Middle frontal gyrus (tissue), 1 donor: ENCODE measurements around the gene MIOS.

Experiments
- DNase-seq: peaks from one replicate; pipeline ENCODE4 v3.0.0-alpha.2; 2015; ENCODE audit warnings: low spot score; ENCODE audit errors: extremely low spot score

Gene MIOS

DNA sequence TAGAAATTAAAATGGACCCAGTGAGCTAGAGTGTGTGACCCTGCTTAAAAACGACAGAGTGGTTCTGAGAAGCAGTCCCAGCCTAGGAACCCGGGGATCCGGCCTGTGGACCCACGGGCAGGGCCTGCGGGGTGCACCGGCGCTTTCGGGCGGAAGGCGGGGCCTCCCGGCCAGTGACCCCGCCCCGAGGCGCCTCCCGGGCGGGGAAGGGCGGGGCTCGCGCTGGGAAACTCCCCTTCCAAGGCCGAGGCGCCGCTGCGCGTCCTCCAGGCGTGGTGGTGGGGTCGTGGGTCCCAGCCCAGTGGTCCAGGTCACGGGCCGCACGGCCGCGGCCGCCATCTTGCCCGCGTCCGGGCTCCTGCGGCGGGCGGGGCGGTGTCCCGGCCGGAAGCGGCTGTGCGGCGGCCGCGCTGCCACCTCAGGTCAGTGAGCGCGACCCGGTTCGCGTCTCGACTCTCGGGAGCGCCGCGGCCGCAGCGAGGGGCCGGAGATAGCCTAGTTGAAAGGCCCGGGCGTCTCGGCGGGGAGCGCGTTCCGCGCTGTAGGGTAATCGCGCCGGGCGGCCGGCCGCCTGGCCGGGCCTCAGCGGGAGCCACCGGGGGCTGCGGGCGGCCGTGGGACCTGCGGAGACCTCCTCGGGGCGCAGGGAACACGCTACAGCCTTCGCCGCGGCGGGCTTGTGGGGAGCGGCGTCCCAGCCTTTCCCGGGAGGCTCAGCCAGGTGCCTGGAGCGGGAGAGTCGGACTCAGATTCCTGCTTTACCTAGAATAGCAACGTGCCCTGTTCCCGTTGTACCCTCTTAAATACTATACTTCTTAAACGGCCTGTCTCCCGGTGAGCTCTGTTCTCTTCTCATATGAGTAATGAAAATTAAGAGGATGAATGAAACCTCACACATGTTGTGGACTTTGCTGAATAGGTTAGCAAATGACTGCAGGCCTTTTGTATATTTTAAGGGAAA lies at the start of gene MIOS:
MIOS (plus strand) TSS at position 234 of the 961 bp plus-strand sequence. CDS start 5,592 bp downstream, outside the sequence.
- peak; percentile 71 for DNase-seq

DNA sequence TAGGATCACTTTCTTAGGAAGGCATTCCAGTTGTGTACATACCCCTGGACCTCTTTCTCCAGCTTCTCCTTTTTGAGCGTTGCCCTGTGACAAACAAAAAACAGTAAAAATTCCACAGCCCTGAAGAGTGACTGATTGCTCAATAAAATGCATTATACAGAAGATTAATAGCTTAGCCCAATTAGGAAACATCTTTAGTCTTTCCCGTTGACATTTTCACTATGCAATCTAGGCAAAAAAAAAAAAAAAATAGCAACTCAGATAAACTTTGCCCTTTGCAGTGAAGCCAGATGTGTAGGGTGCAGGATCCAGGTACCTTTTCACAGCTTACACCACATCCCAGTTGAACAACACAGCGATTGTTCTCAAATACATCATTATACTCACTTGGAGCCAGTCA lies 48.9 kb upstream of the MIOS start:
- DNase-seq = no peak

DNA sequence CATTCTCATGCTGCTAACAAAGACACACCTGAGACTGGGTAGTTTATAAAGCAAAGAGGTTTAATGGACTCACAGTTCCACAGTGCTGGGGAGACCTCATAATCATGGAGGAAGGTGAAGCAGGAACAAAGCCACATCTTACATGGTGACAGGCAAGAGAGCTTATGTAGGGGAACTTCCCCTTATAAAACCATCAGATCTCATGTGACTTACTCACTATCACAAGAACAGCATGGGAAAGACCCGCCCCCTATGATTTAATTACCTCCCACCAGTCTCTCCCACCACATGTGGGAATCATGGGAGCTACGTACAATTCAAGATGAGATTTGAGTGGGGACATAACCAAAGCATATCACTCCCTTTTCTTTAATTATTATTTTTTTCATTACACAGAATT lies 47.6 kb upstream of the MIOS start:
- no peak for DNase-seq

DNA sequence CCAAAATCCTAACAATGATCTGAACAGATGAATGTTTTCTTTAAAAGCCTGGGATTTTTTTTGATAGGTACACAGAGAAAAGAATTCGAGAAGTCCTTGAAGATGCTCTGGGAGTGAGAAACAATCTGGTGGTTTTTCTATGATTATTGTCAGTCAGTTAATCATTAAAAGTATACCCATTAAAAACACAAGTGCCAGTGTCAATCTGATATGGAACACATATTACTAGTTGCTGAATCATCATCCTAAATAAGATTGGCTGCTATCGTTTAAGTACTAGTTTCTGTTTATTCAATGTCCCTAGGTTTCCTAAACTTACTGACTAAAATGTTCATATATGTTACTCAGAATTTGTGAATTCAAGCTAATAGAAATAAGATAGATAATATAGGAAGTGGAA lies 47.2 kb upstream of the MIOS start:
- DNase-seq = no peak

DNA sequence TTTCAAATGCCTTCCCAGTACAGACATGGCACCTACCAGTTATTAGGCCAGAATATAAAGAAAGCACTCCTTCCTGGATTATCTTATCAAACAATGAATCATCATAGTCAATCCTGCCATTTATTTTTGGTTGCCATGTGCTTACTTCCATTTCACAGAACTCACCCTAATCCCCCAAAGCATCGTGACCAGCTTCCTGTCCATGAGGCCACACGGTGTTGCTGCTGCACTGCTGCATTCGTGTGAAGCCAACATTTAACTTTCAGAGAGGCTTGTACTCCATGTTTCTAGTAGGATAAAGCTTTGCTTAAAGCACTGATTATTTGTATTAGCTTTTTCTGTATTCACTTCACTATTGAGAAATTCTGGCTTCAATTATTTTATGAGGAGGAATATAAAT lies 45.4 kb upstream of the MIOS start:
- DNase-seq = no peak

DNA sequence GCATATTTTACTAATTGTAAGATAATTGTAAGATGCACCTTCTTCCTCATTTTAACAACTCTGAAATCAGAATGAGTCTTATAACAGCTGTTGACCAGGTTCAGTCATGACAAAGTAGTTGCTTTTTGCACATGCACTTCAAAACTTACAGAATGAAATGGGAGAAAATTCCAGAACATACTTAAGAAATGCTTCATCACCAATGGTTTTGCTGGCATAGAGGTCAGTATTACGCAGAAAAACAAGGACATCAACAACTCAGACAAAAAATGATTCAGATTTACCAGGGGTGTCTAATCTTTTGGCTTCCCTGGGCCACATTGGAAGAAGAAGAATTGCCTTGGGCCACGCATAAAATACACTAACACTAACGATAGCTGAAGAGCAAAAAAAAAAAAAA lies 44.3 kb upstream of the MIOS start:
- DNase-seq = no peak

DNA sequence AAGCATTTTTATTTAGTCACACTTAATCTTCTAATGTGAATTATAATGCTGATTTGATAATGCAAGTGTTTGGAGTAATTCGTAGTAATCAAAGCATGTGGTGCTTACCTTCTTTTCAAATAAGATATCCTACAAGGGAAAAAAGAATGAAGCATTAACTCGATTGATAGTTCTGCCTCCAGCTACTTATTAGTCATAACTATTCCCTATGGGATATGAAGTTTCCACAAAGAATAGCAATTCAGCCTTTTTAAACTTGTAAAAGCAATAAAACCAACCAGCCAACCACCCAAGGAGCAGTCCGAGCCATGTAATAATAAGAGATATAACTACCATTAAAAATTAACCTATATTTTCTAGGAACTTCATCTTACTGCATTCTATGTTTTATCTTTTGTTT lies 42.6 kb upstream of the MIOS start:
- DNase-seq = no peak

DNA sequence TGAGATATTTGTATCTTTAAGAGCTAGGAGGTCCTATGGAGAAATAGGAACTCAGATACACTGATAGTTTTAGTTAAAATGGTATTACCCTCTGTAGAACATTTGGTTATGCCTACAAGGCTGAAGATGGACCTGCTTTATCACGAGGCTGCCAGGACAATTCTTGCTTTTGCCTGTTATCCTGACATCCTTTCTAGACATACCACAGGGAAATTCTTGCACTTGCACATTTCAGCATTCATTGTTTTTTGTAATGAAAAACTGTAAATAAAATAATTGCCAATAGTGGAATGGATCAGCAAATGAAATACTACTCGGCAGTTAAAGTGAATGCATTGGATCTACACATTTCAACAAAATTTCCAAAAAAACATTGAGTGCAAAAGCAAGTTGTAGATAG lies 40.7 kb upstream of the MIOS start:
- DNase-seq = no peak

DNA sequence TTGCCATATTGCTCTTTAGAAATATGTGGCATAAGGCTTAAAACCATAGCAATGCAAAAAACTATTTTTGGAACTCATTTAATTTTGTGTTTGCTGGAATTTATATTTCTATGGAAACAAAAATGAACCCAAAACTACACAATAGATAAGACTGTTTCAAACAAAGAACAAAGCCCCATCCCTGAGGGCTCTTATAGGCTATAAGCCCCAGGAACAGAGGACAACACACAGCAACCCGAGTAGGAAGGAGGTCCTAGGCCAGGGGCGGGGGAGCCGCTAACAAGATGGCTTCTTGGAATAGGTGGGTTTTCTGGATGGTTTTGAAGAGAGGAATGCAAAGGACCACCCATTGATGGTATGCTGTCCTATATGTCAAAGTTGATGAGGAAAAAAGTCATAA lies 39.6 kb upstream of the MIOS start:
- no peak for DNase-seq

DNA sequence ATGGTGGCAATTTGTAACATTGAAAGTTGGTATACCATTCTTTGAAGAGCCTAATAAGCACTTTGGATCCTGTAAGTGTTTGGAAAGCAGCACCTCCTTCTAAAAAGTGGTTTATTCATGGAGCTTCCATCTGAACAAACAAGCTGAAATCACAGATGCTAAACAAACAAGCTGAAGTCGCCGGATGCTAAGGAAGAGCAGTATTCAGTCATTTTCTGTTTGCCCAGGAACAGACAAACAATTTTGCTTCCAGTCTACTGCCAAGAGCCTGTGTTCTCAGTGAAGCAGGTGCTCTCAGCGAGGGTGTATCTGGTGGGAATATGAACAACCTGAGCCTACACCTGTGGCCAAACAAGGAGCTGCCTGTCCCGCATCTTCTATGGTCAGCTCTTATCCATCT lies 37.4 kb upstream of the MIOS start:
- no peak for DNase-seq

DNA sequence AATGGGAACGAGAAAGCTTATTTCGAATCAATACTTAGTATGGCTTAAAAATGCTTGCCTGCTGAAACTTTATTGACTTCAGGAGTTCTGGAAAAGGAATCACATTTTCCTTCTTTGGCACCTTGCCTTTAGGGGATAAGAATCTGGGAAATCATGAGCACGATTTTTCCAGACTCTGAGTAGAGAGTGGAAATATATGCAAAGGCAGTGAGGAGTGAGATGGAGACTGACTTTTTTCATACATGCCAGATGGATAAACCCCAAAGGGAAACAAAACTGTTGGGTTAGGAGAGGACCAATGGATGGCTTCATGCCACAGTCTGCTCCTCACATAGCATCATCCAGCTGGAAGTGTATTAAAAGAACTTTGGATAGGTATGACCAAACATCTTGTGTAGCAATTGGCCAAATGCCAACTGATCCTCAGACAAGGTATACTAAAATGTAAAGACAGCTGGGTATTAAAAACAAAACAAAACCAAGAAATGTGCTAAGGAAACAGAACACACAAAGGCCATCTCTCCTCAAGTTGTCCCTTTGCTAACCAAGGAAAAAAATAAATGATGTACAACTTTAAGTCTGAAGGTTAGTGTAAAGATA lies 32.8 kb upstream of the MIOS start:
- no peak for DNase-seq

DNA sequence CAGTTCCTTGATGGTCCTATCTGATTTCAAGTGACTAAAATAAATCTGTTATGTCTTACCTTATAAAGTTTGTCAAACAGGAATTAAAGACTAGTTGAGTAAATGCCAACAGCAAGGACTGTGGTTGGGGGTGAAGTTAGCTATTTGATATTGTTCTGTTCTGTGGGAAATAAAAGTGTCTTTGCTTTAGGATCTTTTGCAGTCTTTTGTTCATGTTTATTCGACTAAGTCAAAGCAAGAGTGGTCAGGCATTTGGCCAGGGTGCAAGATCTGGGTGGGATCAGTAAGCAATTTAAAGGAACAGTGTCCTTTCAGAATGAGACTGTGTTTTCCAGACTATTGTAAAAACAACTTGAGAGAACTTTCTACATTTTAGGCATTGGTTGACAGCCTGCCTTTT lies 31.0 kb upstream of the MIOS start, which contains the start of gene COL28A1:
COL28A1 (minus strand) TSS at position 183 of the 400 bp plus-strand sequence. CDS start 2,998 bp downstream, outside the sequence.
- no peak for DNase-seq

DNA sequence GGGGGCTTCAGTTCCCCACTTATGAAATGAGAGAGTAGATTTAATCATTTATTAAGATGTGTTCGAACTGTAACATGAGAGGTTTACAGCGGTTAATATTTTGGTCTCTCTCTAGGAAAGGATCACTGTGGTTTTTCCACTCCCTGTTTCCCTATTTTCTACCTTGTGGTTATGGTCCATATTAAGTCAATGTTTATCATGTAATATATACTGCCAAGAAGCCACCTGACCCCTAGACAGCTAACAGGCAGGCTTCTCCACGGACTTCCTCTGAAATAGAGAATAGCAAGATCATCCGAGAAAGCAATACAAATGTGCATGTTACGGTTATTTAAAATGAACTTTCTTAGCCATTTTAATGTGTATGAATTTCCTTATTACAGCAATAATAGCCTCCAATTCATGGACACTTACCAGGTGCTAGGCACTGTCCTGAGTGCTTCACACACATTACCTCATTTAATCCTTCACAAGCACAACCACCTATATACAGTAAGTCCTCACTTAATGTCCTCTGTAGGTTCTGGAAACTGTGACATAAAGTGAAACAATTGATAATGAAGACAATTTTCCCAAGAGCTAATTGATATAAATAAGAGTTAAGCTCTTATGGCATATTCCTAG lies 30.2 kb upstream of the MIOS start:
- no peak for DNase-seq

DNA sequence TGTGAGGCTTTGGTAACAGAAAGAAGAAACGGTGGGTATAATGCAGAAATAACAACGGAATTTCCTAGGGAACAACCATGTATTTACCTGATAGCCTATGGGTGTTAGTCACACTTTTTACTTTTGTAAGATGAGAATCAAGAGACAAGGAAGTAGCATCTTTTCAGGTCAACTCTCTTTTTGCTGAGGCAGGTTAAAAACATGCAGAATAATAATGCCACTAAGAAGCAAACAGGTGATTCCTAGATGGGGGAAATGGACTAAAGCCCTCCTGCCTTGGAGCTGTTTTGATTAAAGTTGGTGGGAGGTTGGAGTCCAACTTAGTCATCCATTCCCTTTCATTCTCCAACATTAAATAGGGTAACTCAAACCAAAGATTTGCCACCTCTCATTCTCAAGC lies 29.0 kb upstream of the MIOS start:
- no peak for DNase-seq

DNA sequence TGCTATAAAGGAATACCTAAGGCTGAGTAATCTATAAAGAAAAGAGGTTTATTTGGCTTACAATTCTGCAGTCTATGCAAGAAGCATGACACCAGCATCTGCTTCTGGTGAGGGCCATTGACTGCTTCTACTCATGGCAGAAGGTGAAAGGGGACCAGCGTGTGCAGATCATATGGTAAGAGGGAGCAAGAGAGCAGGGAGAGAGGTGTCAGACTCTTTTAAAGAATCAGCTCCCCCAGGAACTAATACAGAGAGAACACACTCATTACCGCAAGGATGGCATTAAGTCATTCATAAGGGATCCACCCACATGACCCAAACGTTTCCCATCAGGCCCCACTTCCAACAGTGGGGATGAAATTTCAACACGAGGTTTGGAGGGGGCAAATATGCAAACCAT lies 27.5 kb upstream of the MIOS start:
- DNase-seq = no peak

DNA sequence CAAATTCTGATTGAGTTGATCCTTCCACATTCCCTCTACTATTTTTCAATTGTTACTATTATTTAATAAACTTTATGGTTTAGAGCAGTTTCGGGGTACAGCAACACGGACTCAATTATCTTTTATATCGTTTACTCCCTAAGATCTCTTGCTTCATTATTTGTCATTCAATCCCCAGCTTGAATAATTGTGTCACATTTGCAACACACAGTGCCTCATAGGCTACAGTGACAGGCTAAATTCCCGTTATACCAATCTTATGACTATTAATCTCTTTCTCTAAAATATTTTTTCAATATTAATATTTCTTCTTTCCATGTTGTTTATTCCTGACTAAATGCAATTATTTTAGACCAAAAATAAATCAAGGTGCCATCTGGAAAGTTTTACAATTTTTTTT lies 27.0 kb upstream of the MIOS start:
- DNase-seq = no peak

DNA sequence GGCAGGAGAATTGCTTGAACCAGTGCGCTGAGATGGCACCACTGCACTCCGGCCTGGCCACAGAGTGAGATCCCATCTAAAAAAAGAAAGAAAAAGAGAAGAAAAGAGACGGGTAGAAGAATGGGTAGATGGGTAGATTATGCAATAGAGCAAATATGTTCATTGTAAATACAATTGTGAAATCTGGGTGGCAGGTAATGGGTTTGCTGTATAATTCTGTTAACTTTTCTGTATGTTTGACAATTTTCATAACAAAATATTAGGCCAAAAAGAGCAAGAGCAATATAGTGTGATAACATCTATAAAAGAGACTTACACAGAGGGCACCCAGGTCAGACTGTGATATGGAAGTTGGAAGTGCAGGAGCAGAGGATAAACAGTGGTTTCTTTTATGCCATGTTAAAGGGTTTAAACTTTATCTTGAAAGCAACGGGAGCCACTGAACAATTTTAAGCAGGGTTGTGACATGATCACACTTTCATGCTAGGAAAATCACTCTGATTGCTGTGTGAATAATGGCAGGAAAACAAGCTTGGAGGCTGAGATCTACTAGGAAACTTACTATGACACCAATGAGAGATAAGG lies 24.3 kb upstream of the MIOS start:
- no peak for DNase-seq

DNA sequence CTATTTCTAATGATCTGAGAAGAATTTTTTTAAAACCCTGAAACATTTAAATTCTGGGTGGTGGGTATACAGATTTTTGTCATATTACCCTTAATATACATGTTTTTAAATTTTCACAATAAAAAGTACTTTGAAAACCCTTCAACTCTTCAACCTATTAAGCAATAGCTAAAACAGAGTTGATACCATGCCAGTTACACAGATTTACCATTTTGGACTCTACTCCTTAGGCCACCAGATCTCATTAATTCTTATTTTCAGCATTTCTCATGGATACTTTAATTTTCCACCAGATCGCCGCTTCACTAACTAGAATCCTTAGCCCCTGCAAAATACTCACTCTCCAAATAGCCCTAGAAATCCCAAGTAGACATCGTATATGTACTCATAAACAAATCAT lies 18.3 kb upstream of the MIOS start:
- DNase-seq = no peak

DNA sequence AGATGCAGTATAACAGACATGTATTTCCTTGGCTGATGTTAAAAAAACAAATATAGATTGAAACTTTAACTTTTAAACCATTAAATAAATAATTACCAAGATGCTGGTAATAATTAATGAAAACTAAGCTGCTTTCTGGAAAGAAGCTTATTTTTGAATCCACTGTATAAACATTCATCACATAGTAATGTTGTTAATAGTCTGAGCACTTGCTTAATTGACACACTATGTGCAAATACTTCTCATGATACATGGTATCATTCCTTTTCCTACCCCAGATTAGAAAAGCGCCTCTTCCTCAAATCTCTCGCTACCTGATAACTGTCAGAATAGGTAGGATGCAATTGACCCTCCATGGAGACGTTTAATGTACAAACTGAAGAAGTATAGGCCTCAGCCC lies 16.0 kb upstream of the MIOS start:
- DNase-seq = no peak

DNA sequence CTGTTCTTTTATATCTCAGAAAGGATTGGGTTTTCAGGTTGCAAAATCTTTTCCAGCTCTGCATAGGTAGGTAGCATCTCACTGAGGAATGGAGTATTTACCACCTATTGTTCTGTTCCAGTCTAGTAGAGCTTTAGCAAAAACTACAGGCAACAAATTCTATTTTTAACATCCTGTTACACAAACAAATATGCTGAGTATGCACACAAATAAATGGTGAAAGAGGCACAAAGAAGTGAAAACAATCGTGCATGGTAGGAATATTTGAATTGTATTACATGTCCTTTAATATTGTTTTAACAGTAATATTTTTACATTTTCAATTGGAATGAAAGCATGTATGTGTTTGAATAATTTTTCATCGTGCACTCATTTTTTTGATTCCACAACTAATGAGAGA lies 14.5 kb upstream of the MIOS start:
- no peak for DNase-seq

DNA sequence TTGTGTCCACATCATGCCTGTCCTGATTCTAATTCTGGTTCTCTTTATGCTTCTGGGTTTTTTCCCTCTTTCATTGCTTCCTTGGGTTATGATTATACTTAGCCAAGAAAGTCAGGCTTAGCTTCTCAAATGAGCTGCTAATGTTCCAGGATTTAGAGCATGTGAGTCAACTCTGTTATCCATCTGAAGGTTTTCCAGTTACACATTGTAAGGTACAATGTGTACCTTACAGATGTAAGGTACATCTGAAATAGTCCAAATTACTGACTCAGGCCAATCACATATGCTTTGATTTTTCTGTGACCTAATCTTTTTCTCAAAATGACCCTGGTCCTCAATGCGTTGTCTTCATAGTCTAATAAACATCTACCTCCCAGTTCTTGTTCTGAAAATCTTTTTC lies 13.3 kb upstream of the MIOS start:
- DNase-seq = no peak

DNA sequence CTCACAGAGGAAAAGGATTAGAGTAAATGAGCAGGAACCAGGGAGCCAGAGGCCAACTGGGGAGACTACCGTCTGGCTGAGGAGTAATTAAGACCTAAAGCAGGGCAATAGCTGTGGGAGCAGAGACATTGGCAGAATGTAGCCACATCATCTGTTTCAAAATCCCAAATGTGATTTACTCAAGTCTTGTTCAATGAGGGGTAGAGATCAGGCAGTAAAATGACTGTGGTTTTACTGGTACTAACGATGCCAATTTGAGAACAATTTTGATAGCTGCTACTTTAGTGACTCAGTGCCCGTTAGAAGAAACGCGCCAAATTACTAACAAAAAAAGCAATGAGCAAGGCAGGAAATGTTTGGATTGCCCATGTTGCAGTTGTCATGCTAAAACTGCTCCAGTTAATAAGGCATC lies 12.7 kb upstream of the MIOS start:
- DNase-seq = no peak
